Measurements from ENCODE around the gene SIX3.

The SIX3 gene

GRCh38 chr2:44980751-44981713 lies 39.5 kb downstream of the SIX3 start:
- H3K4me3 ChIP-seq (ENCODE audit: control insufficient read depth, low read depth, low read length): no peak overlapping the region
- DNase-seq (ENCODE audit: low read depth): no peak
- TF ChIP-seq, protein P1, sequence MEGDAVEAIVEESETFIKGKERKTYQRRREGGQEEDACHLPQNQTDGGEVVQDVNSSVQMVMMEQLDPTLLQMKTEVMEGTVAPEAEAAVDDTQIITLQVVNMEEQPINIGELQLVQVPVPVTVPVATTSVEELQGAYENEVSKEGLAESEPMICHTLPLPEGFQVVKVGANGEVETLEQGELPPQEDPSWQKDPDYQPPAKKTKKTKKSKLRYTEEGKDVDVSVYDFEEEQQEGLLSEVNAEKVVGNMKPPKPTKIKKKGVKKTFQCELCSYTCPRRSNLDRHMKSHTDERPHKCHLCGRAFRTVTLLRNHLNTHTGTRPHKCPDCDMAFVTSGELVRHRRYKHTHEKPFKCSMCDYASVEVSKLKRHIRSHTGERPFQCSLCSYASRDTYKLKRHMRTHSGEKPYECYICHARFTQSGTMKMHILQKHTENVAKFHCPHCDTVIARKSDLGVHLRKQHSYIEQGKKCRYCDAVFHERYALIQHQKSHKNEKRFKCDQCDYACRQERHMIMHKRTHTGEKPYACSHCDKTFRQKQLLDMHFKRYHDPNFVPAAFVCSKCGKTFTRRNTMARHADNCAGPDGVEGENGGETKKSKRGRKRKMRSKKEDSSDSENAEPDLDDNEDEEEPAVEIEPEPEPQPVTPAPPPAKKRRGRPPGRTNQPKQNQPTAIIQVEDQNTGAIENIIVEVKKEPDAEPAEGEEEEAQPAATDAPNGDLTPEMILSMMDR (IDR thresholded peaks at IDR 0.05; ENCODE audit: control insufficient read depth, insufficient read depth, low read depth, low read length, missing control alignments): no peak

DNA sequence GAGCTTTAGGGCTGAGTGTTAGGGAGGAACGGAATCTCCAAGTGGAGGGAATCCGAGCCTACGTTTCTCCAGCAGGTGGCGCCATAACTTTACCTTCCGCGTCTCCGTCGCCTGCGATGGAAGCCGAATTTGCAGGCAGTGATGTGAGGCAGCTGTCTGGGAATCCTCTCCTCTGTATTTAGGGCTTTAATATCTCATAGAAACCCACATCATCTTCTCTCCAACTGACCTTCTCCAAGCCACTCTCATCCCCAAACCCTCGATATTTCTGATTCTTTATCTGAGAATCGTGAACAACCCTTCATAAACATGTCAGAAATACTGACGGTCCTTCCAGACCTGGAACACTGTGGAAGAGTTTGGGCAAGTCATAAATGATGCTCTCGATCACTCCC lies 40.2 kb downstream of the SIX3 start:
- TF ChIP-seq, protein P1 (IDR thresholded peaks at IDR 0.05; ENCODE audit: control insufficient read depth, insufficient read depth, low read depth, low read length, missing control alignments): peak; percentile 87

GRCh38 chr2:44983836-44984604 lies 42.5 kb downstream of the SIX3 start:
- TF ChIP-seq, protein P1 (IDR thresholded peaks at IDR 0.05; ENCODE audit: control insufficient read depth, insufficient read depth, low read depth, low read length, missing control alignments): no peak
- DNase-seq (ENCODE audit: low read depth): no peak
- H3K4me3 ChIP-seq (ENCODE audit: control insufficient read depth, low read depth, low read length): no peak overlapping the region

More for the DNA sequence above, 40.2 kb downstream of the SIX3 start:
- no peak for DNase-seq (ENCODE audit: low read depth)
- no peak overlapping the region for H3K4me3 ChIP-seq (ENCODE audit: control insufficient read depth, low read depth, low read length)

- TF ChIP-seq, protein P1 (IDR thresholded peaks at IDR 0.05; ENCODE audit: control insufficient read depth, insufficient read depth, low read depth, low read length, missing control alignments): no peak
- no peak overlapping the region for H3K4me3 ChIP-seq (ENCODE audit: control insufficient read depth, low read depth, low read length)
- DNase-seq (ENCODE audit: low read depth): no peak
Observed at GRCh38 chr2:44989176-44989575, 47.7 kb downstream of the SIX3 start.

DNA sequence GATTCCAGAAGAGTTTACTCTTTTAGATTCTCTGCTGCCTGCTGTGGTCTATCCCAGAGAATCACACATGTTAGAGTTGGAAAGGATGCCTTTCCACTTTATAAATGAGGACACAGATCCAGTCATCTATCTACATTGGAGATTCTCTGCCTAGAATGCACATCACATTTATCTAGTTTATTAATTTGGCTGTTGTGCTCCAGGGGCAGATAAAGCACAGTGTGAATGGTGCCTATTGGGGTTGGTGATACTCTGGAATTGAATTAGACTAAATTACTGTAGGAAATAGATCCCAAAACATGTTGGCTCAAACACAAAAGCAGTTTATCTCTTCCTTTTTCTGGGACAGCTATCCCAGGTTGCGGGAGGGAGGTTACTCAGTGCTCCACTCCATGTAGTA lies 52.9 kb downstream of the SIX3 start:
- H3K4me3 ChIP-seq (ENCODE audit: control insufficient read depth, low read depth, low read length): no peak overlapping the region
- TF ChIP-seq, protein P1 (IDR thresholded peaks at IDR 0.05; ENCODE audit: control insufficient read depth, insufficient read depth, low read depth, low read length, missing control alignments): no peak
- no peak for DNase-seq (ENCODE audit: low read depth)
